Fibroblast of lung (primary cell): Measurements from ENCODE around the gene HP1BP3. TPM values are rescaled to one million over a fixed set of nuclear protein-coding genes. Genes with fewer than 3 reads are reported as not detected.

Experiments
- DNase-seq, 2 donors: peaks; one replicate each; pipeline versions ENCODE4 v3.0.0 to v3.0.0-alpha.2; 2010; ENCODE audit warnings: low read depth in 2 of 2
- H2AFZ ChIP-seq: 2 replicates; pipeline ENCODE4 v1.5.1; 2012; ENCODE audit warnings: low read length, control low read depth, inconsistent platforms
- H3K27ac ChIP-seq: 2 replicates; pipeline ENCODE4 v1.5.1; 2011; ENCODE audit warnings: low read length, control low read depth; ENCODE audit not compliant: insufficient read depth
- H3K27me3 ChIP-seq: 2 replicates; pipeline ENCODE4 v1.5.1; 2011; ENCODE audit warnings: mild to moderate bottlenecking, low read length; ENCODE audit not compliant: control insufficient read depth, insufficient read depth
- H3K36me3 ChIP-seq: 2 replicates; pipeline ENCODE4 v1.5.1; 2011; ENCODE audit warnings: low read length; ENCODE audit not compliant: control insufficient read depth, insufficient read depth
- H3K4me1 ChIP-seq: 2 replicates; pipeline ENCODE4 v1.5.1; 2011; ENCODE audit warnings: low read length; ENCODE audit not compliant: control insufficient read depth, insufficient read depth; ENCODE audit errors: extremely low read depth
- H3K4me2 ChIP-seq: 2 replicates; pipeline ENCODE4 v1.5.1; 2011; ENCODE audit warnings: low read length, control low read depth; ENCODE audit not compliant: insufficient read depth; ENCODE audit errors: extremely low read depth
- H3K4me3 ChIP-seq, 4 experiments: fragments of 200-600 bp in 1 of 4; sonication (generic) in 1 of 4; replicated peaks in 1 of 4; 2 replicates each; pipeline ENCODE4 v1.5.1; 2011 to 2016; ENCODE audit warnings: low read length in 4 of 4, low read depth in 3 of 4, mild to moderate bottlenecking in 3 of 4, control low read depth in 2 of 4, inconsistent platforms in 1 of 4, mixed read lengths in 1 of 4; ENCODE audit not compliant: insufficient read depth in 1 of 4; ENCODE audit errors: control extremely low read depth in 1 of 4
- H3K79me2 ChIP-seq: 2 replicates; pipeline ENCODE4 v1.5.1; 2012; ENCODE audit warnings: mild to moderate bottlenecking, low read length, inconsistent platforms; ENCODE audit not compliant: control insufficient read depth, insufficient read depth
- H3K9ac ChIP-seq: 2 replicates; pipeline ENCODE4 v1.5.1; 2011; ENCODE audit warnings: mild to moderate bottlenecking, low read length, control low read depth; ENCODE audit not compliant: insufficient read depth
- H3K9me3 ChIP-seq: 2 replicates; pipeline ENCODE4 v1.5.1; 2012; ENCODE audit warnings: low read depth, low read length; ENCODE audit not compliant: control insufficient read depth, insufficient read depth
- H4K20me1 ChIP-seq: 2 replicates; pipeline ENCODE4 v1.5.1; 2011; ENCODE audit warnings: low read length; ENCODE audit not compliant: control insufficient read depth, insufficient read depth; ENCODE audit errors: extremely low read depth
- CTCF ChIP-seq, 2 donors: IDR thresholded peaks in 1 of 2; conservative IDR thresholded peaks in 1 of 2; 1 replicate in 1 of 2; 2 replicates in 1 of 2; pipeline ENCODE4 v1.5.1; 2011 to 2012; ENCODE audit warnings: low read length in 2 of 2, control low read depth in 1 of 2, inconsistent platforms in 1 of 2, low read depth in 1 of 2, mild to moderate bottlenecking in 1 of 2
- EZH2 ChIP-seq: IDR thresholded peaks from 2 replicates; pipeline ENCODE4 v1.5.1; 2012; ENCODE audit warnings: low read length, control low read depth, mild to moderate bottlenecking; ENCODE audit errors: missing control alignments
- polyA minus RNA-seq: library from RNA; depleted of rRNA, polyadenylated mRNA; stranded (reverse); fragments of >200 nt; gene quantifications from 2 replicates; pipeline ENCODE4 v1.2.3, GENCODE V29; 2011; ENCODE audit warnings: low replicate concordance
- polyA plus RNA-seq, 2 donors: library from polyadenylated mRNA; depleted of rRNA in 1 of 2; stranded (reverse) in 1 of 2; unstranded in 1 of 2; fragments of >200 nt; gene quantifications; 2 replicates each; pipeline ENCODE4 v1.2.1, GENCODE V29; 2011 to 2012; ENCODE audit warnings: missing spikeins in 1 of 2
- total RNA-seq: library from RNA; depleted of rRNA; stranded (reverse); fragments of >200 nt; gene quantifications from 2 replicates; pipeline ENCODE4 v1.2.1, GENCODE V29; 2014

The HP1BP3 gene
- total RNA-seq (254 and 255 TPM in 2 replicates), polyA plus RNA-seq (200 and 201 TPM in 2 replicates), polyA minus RNA-seq (23.1 and 32.4 TPM in 2 replicates)
- polyA plus RNA-seq (2012): 105 and 126 TPM in 2 replicates

- H3K79me2 ChIP-seq: peaks cover 41% of the 10 kb centered on the region
- H3K27ac ChIP-seq: peak within 1 kb of the TSS; percentile 96
- no peaks in the 10 kb centered on the region for H3K27me3 ChIP-seq
- H3K36me3 ChIP-seq: no peaks in the 10 kb centered on the region
- H2AFZ ChIP-seq: peak within 1 kb of the TSS; percentile 65
- no peak for TF ChIP-seq EZH2
- TF ChIP-seq CTCF (conservative IDR thresholded peaks at IDR 0.05 in 1 of 2, IDR thresholded peaks at IDR 0.05 in 1 of 2; ENCODE audit: low read depth in 1 of 2, low read length in 2 of 2): no peak
- H3K4me2 ChIP-seq: peak within 1 kb of the TSS; percentile 94
- peaks cover 3% of the 10 kb centered on the region for H4K20me1 ChIP-seq
- H3K4me1 ChIP-seq: peaks cover 3% of the 10 kb centered on the region
- peak; percentile 64 to 68 for DNase-seq
- H3K4me3 ChIP-seq: peak within 1 kb of the TSS; percentile 84 to 98 (median 96)
- no peaks in the 10 kb centered on the region for H3K9me3 ChIP-seq
- peak within 1 kb of the TSS; percentile 90 for H3K9ac ChIP-seq
Measured at GRCh38 chr1:20787029-20787839, at the start of gene HP1BP3. TSS of gene HP1BP3 (minus strand) at chr1:20787307. CDS start at chr1:20780440, 6,867 bp downstream.

- H3K27ac ChIP-seq: no peak overlapping the region
- peaks cover 5% of the 10 kb centered on the region for H3K36me3 ChIP-seq
- peaks cover 2% of the 10 kb centered on the region for H3K4me1 ChIP-seq
- no peaks in the 10 kb centered on the region for H3K9me3 ChIP-seq
- H3K27me3 ChIP-seq: no peaks in the 10 kb centered on the region
- no peak overlapping the region for H3K4me2 ChIP-seq
- no peaks in the 10 kb centered on the region for H4K20me1 ChIP-seq
- no peak overlapping the region for H3K9ac ChIP-seq
- no peak overlapping the region for H2AFZ ChIP-seq
- no peak for DNase-seq
- H3K4me3 ChIP-seq: no peak overlapping the region
- no peaks in the 10 kb centered on the region for H3K79me2 ChIP-seq
- TF ChIP-seq EZH2: no peak
- TF ChIP-seq CTCF (conservative IDR thresholded peaks at IDR 0.05 in 1 of 2, IDR thresholded peaks at IDR 0.05 in 1 of 2; ENCODE audit: low read depth in 1 of 2, low read length in 2 of 2): no peak
Measured at GRCh38 chr1:20836230-20836629, 49.1 kb upstream of the HP1BP3 start.

GRCh38 chr1:20834780-20835179 lies 47.7 kb upstream of the HP1BP3 start:
- Histone ChIP-seq H3K9me3 (no peaks in the 10 kb centered on the region), H4K20me1 (peaks cover 2% of the 10 kb centered on the region), H3K4me3 (no peak overlapping the region), H3K79me2 (no peaks in the 10 kb centered on the region), H2AFZ (no peak overlapping the region), H3K4me2 (peak overlapping the region; percentile 5), H3K36me3 (peaks cover 2% of the 10 kb centered on the region), H3K4me1 (peaks cover 2% of the 10 kb centered on the region), H3K9ac (no peak overlapping the region), H3K27ac (no peak overlapping the region), H3K27me3 (no peaks in the 10 kb centered on the region)
- TF ChIP-seq EZH2: no peak
- no peak for TF ChIP-seq CTCF (conservative IDR thresholded peaks at IDR 0.05 in 1 of 2, IDR thresholded peaks at IDR 0.05 in 1 of 2; ENCODE audit: low read depth in 1 of 2, low read length in 2 of 2)
- DNase-seq: peak in 1 of 2 donors; percentile 38
